ENCODE measurements around the gene ZNF41. TPM values are rescaled to one million over a fixed set of nuclear protein-coding genes. Genes with fewer than 3 reads are reported as not detected.

Gene ZNF41
- total RNA-seq, 4 donors from 2014 or later = 10.3 to 21.2 (median 16.1) TPM

- no peak for TF ChIP-seq POLR2A (IDR thresholded peaks at IDR 0.05)
- TF ChIP-seq, protein P1, sequence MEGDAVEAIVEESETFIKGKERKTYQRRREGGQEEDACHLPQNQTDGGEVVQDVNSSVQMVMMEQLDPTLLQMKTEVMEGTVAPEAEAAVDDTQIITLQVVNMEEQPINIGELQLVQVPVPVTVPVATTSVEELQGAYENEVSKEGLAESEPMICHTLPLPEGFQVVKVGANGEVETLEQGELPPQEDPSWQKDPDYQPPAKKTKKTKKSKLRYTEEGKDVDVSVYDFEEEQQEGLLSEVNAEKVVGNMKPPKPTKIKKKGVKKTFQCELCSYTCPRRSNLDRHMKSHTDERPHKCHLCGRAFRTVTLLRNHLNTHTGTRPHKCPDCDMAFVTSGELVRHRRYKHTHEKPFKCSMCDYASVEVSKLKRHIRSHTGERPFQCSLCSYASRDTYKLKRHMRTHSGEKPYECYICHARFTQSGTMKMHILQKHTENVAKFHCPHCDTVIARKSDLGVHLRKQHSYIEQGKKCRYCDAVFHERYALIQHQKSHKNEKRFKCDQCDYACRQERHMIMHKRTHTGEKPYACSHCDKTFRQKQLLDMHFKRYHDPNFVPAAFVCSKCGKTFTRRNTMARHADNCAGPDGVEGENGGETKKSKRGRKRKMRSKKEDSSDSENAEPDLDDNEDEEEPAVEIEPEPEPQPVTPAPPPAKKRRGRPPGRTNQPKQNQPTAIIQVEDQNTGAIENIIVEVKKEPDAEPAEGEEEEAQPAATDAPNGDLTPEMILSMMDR (IDR thresholded peaks at IDR 0.05) = no peak
- Histone ChIP-seq H3K4me3 (peak overlapping the region; percentile 65 to 91 (median 78)), H3K36me3 (no peaks in the 10 kb centered on the region), H3K4me1 (peaks cover 0 to 6% (median 2%) of the 10 kb centered on the region in 4 donors), H3K27me3 (no peaks in the 10 kb centered on the region), H3K9me3 (no peaks in the 10 kb centered on the region), H3K27ac (peak overlapping the region; percentile 91 to 99 (median 96))
- DNase-seq = no peak
These were observed 934 bp downstream of the ZNF41 start for GRCh38 chrX:47482065-47482511.

- no peaks in the 10 kb centered on the region for H3K9me3 ChIP-seq
- DNase-seq = no peak
- no peak for TF ChIP-seq POLR2A (IDR thresholded peaks at IDR 0.05)
- TF ChIP-seq, protein P1 (IDR thresholded peaks at IDR 0.05) = no peak
These were observed 1.9 kb downstream of the ZNF41 start for GRCh38 chrX:47481160-47481559.

GRCh38 chrX:47480576-47480975, 2.4 kb downstream of the ZNF41 start:
- Histone ChIP-seq H3K27ac (no peak overlapping the region), H3K4me1 (peaks cover 0 to 6% (median 2%) of the 10 kb centered on the region in 4 donors), H3K36me3 (no peaks in the 10 kb centered on the region), H3K4me3 (no peak overlapping the region), H3K9me3 (no peaks in the 10 kb centered on the region), H3K27me3 (no peaks in the 10 kb centered on the region)
- TF ChIP-seq, protein P1 (IDR thresholded peaks at IDR 0.05) = no peak
- TF ChIP-seq POLR2A (IDR thresholded peaks at IDR 0.05) = no peak
- DNase-seq = no peak

More at GRCh38 chrX:47481160-47481559, 1.9 kb downstream of the ZNF41 start:
- H3K36me3 ChIP-seq = no peaks in the 10 kb centered on the region
- H3K4me1 ChIP-seq = peaks cover 0 to 6% (median 2%) of the 10 kb centered on the region in 4 donors
- no peaks in the 10 kb centered on the region for H3K27me3 ChIP-seq
- H3K27ac ChIP-seq = no peak overlapping the region
- no peak overlapping the region for H3K4me3 ChIP-seq

- H3K4me3 ChIP-seq = no peak overlapping the region
- no peaks in the 10 kb centered on the region for H3K9me3 ChIP-seq
- TF ChIP-seq, protein P1 (IDR thresholded peaks at IDR 0.05) = no peak
- no peak for TF ChIP-seq POLR2A (IDR thresholded peaks at IDR 0.05)
- H3K27ac ChIP-seq = no peak overlapping the region
- H3K4me1 ChIP-seq = no peaks in the 10 kb centered on the region
- H3K36me3 ChIP-seq = no peaks in the 10 kb centered on the region
- no peak for DNase-seq
- no peaks in the 10 kb centered on the region for H3K27me3 ChIP-seq
These were observed 7.5 kb downstream of the ZNF41 start for GRCh38 chrX:47475476-47475875.

DNA sequence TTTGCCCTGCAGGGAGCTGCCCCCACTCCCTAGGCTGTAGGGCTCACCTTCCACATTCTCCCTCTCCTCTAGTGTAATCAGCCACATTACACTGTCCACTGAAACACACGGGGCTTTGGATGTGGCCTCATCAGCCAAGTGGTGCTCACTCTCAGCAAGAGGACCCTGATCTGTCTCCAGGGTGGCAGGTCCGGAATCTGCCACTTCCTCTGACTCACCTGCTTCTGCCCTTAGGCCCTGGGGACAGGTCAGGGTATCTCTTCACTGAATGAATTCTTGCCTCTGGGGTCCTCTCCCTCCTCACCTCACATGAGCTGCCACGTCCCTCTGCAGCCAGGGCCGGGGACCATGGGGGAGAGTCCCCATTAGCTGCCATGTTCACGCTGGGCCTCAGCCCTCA, 15.9 kb downstream of the ZNF41 start:
- Histone ChIP-seq H3K36me3 (peaks cover 0 to 9% (median 0%) of the 10 kb centered on the region in 3 donors), H3K4me1 (no peaks in the 10 kb centered on the region), H3K27me3 (no peaks in the 10 kb centered on the region), H3K9me3 (no peaks in the 10 kb centered on the region), H3K4me3 (no peak overlapping the region), H3K27ac (no peak overlapping the region)
- no peak for DNase-seq
- TF ChIP-seq, protein P1 (IDR thresholded peaks at IDR 0.05) = no peak
- TF ChIP-seq POLR2A (IDR thresholded peaks at IDR 0.05) = no peak

- TF ChIP-seq, protein P1 (IDR thresholded peaks at IDR 0.05) = no peak
- no peak for TF ChIP-seq POLR2A (IDR thresholded peaks at IDR 0.05)
- no peaks in the 10 kb centered on the region for H3K4me1 ChIP-seq
These were observed 22.5 kb downstream of the ZNF41 start for GRCh38 chrX:47460561-47460960.

More at GRCh38 chrX:47460561-47460960, 22.5 kb downstream of the ZNF41 start:
- no peak overlapping the region for H3K27ac ChIP-seq
- no peak overlapping the region for H3K4me3 ChIP-seq
- no peak for DNase-seq
- no peaks in the 10 kb centered on the region for H3K9me3 ChIP-seq
- H3K36me3 ChIP-seq = no peaks in the 10 kb centered on the region
- no peaks in the 10 kb centered on the region for H3K27me3 ChIP-seq

Data from Peyer's patch (tissue), 4 donors.